ENCODE results near the gene KBTBD2. TPM values are rescaled to one million over a fixed set of nuclear protein-coding genes. Genes with fewer than 3 reads are reported as not detected.

The KBTBD2 gene
- total and polyA plus RNA-seq, 2 donors (not counting 1 experiment from before 2014, with no cell fraction given): 38.9 to 62.1 TPM

DNA sequence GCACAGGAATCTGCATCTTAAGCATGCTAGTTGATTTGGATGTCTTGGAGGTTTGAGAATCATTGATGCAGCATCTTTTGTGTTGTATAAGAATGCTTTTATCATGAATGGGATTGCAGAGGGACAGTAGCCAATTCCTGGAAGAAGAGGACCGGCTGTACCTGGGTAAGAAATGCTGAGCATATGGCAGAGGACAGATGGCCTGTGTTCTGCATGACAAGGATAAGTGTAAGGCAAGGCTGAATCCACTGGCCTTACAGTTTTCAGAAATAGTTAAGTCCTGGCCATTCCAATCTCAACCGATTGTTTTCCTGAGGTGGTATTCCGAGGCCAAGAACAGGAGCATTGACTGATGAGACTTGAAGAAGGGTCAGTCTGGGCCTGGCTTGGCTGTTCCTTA lies 24.4 kb upstream of the KBTBD2 start:
- H3K36me3 ChIP-seq (replicated peaks in 1 of 2; ENCODE audit: control extremely low read depth in 1 of 2, control insufficient read depth in 1 of 2, extremely low read depth in 1 of 2, insufficient read depth in 2 of 2, low read length in 1 of 2): peaks cover 0 to 17% of the 10 kb centered on the region in 2 experiments
- H3K4me3 Mint-ChIP-seq: no peak overlapping the region
- H3K4me1 ChIP-seq (ENCODE audit: control insufficient read depth in 2 of 2, insufficient read depth in 2 of 2, low read length in 2 of 2): no peaks in the 10 kb centered on the region
- no peak overlapping the region for H3K4me3 ChIP-seq (ENCODE audit: control extremely low read depth in 1 of 5, extremely low read depth in 1 of 5, insufficient read depth in 1 of 5, low read depth in 2 of 5, low read length in 4 of 5)
- intact Hi-C loops (cut with micrococcal nuclease): no loop called here
- no peak overlapping the region for H3K27ac Mint-ChIP-seq
- ChIA-PET POLR2A (no interaction called here), CTCF (no interaction called here)
- no peak for ATAC-seq (ENCODE audit: low read depth)
- H3K9me3 Mint-ChIP-seq (ENCODE audit: insufficient read depth): no peaks in the 10 kb centered on the region
- 100% methylated on average over 2 of the region's 3 CpGs for WGBS (ENCODE audit: insufficient coverage)
- H3K4me1 Mint-ChIP-seq: no peaks in the 10 kb centered on the region
- H3K4me2 ChIP-seq (replicated peaks; ENCODE audit: low read depth, low read length, poor library complexity, severe bottlenecking): no peak overlapping the region
- H3K27me3 ChIP-seq (replicated peaks in 1 of 4; ENCODE audit: control extremely low read depth in 1 of 4, control insufficient read depth in 3 of 4, insufficient read depth in 4 of 4, low read length in 3 of 4): no peaks in the 10 kb centered on the region
- H3K27me3 Mint-ChIP-seq: no peaks in the 10 kb centered on the region
- H2AFZ ChIP-seq (ENCODE audit: insufficient read depth, low read depth, low read length, poor library complexity, severe bottlenecking): no peak overlapping the region
- DNase-seq: no peak
- TF ChIP-seq, protein P1, sequence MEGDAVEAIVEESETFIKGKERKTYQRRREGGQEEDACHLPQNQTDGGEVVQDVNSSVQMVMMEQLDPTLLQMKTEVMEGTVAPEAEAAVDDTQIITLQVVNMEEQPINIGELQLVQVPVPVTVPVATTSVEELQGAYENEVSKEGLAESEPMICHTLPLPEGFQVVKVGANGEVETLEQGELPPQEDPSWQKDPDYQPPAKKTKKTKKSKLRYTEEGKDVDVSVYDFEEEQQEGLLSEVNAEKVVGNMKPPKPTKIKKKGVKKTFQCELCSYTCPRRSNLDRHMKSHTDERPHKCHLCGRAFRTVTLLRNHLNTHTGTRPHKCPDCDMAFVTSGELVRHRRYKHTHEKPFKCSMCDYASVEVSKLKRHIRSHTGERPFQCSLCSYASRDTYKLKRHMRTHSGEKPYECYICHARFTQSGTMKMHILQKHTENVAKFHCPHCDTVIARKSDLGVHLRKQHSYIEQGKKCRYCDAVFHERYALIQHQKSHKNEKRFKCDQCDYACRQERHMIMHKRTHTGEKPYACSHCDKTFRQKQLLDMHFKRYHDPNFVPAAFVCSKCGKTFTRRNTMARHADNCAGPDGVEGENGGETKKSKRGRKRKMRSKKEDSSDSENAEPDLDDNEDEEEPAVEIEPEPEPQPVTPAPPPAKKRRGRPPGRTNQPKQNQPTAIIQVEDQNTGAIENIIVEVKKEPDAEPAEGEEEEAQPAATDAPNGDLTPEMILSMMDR (IDR thresholded peaks at IDR 0.05): no peak
- no peak for TF ChIP-seq EZH2 (IDR thresholded peaks at IDR 0.05; ENCODE audit: borderline replicate concordance, insufficient read depth, low read depth, low read length, poor library complexity, severe bottlenecking)
- H4K20me1 ChIP-seq (ENCODE audit: control insufficient read depth, insufficient read depth, low read length, poor library complexity, severe bottlenecking): no peaks in the 10 kb centered on the region
- H3K79me2 ChIP-seq (ENCODE audit: control insufficient read depth, insufficient read depth, low read length): no peaks in the 10 kb centered on the region
- no peak overlapping the region for H3K9ac ChIP-seq (ENCODE audit: low read length)
- no peaks in the 10 kb centered on the region for H3K9me3 ChIP-seq (ENCODE audit: control extremely low read depth in 1 of 3, control insufficient read depth in 2 of 3, insufficient read depth in 1 of 3, low read length in 2 of 3)
- no peak overlapping the region for H3K27ac ChIP-seq (ENCODE audit: low read length in 2 of 2)

DNA sequence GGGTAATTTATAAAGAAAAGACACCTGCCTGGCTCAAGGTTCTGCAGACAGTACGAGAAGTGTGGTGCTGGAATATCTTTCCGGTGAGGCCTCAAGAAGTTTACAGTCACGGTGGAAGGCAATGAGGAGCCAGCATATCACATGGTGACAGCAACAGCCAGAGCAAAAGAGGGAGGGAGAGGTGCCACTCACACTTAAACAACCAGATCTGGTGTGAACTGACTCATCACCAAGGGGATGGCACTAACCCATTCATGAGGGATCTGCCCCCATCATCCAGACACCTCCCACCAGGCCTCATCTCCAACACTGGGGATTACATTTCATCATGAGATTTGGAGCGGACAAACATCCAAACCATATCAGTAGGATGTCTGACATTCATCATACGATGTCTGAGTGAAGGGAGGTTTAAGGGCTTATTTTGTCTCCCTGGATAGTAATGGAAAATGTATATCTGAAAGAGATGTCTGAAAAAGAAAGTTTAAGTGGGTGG lies 23.5 kb upstream of the KBTBD2 start:
- H3K27me3 Mint-ChIP-seq: no peaks in the 10 kb centered on the region
- H3K9me3 ChIP-seq (ENCODE audit: control extremely low read depth in 1 of 3, control insufficient read depth in 2 of 3, insufficient read depth in 1 of 3, low read length in 2 of 3): no peaks in the 10 kb centered on the region
- no peak for ATAC-seq (ENCODE audit: low read depth)
- ChIA-PET POLR2A (no interaction called here), CTCF (no interaction called here)
- no peak overlapping the region for H3K9ac ChIP-seq (ENCODE audit: low read length)
- H3K4me3 Mint-ChIP-seq: no peak overlapping the region
- intact Hi-C loops (cut with micrococcal nuclease): no loop called here
- H3K4me1 ChIP-seq (ENCODE audit: control insufficient read depth in 2 of 2, insufficient read depth in 2 of 2, low read length in 2 of 2): no peaks in the 10 kb centered on the region
- no peak for DNase-seq
- H3K27me3 ChIP-seq (replicated peaks in 1 of 4; ENCODE audit: control extremely low read depth in 1 of 4, control insufficient read depth in 3 of 4, insufficient read depth in 4 of 4, low read length in 3 of 4): no peaks in the 10 kb centered on the region
- no peaks in the 10 kb centered on the region for H3K9me3 Mint-ChIP-seq (ENCODE audit: insufficient read depth)
- no peaks in the 10 kb centered on the region for H3K4me1 Mint-ChIP-seq
- 100% methylated on average over 3 of the region's 5 CpGs for WGBS (ENCODE audit: insufficient coverage)
- H3K36me3 ChIP-seq (replicated peaks in 1 of 2; ENCODE audit: control extremely low read depth in 1 of 2, control insufficient read depth in 1 of 2, extremely low read depth in 1 of 2, insufficient read depth in 2 of 2, low read length in 1 of 2): peaks cover 0 to 12% of the 10 kb centered on the region in 2 experiments
- H3K27ac Mint-ChIP-seq: no peak overlapping the region
- H3K4me3 ChIP-seq (ENCODE audit: control extremely low read depth in 1 of 5, extremely low read depth in 1 of 5, insufficient read depth in 1 of 5, low read depth in 2 of 5, low read length in 4 of 5): no peak overlapping the region
- H4K20me1 ChIP-seq (ENCODE audit: control insufficient read depth, insufficient read depth, low read length, poor library complexity, severe bottlenecking): no peaks in the 10 kb centered on the region
- H3K4me2 ChIP-seq (replicated peaks; ENCODE audit: low read depth, low read length, poor library complexity, severe bottlenecking): no peak overlapping the region
- TF ChIP-seq EZH2 (IDR thresholded peaks at IDR 0.05; ENCODE audit: borderline replicate concordance, insufficient read depth, low read depth, low read length, poor library complexity, severe bottlenecking): no peak
- TF ChIP-seq, protein P1 (IDR thresholded peaks at IDR 0.05): no peak
- H2AFZ ChIP-seq (ENCODE audit: insufficient read depth, low read depth, low read length, poor library complexity, severe bottlenecking): no peak overlapping the region
- no peaks in the 10 kb centered on the region for H3K79me2 ChIP-seq (ENCODE audit: control insufficient read depth, insufficient read depth, low read length)
- no peak overlapping the region for H3K27ac ChIP-seq (ENCODE audit: low read length in 2 of 2)

Measured in B cell (primary cell).